Upper lobe of right lung (tissue), 1 donor: ENCODE measurements around the gene SENP2. TPM values are rescaled to one million over a fixed set of nuclear protein-coding genes. Genes with fewer than 3 reads are reported as not detected.
"Not testable (repeated sequence)": the region's sequence is repeated elsewhere in the genome, so short reads cannot be mapped to it uniquely, and the experiment has no call there.

Experiments
- ATAC-seq: fragments of 200-7000 bp; cut with Tn5 transposase; one replicate; pipeline ENCODE4 v1.9.1; 2020; ENCODE audit warnings: mild to moderate bottlenecking, moderate library complexity
- DNase-seq: peaks from one replicate; pipeline ENCODE4 v3.0.0-alpha.2; 2020
- H3K27ac ChIP-seq: fragments of 200-600 bp; one replicate; pipeline ENCODE4 v1.8.0; 2022
- H3K27me3 ChIP-seq: fragments of 200-600 bp; one replicate; pipeline ENCODE4 v1.8.0; 2022; ENCODE audit warnings: mild to moderate bottlenecking
- H3K36me3 ChIP-seq: fragments of 200-600 bp; one replicate; pipeline ENCODE4 v1.8.0; 2022
- H3K4me1 ChIP-seq: fragments of 200-600 bp; one replicate; pipeline ENCODE4 v1.8.0; 2022
- H3K4me3 ChIP-seq: fragments of 200-600 bp; one replicate; pipeline ENCODE4 v1.8.0; 2022; ENCODE audit warnings: mild to moderate bottlenecking
- H3K9me3 ChIP-seq: fragments of 200-600 bp; one replicate; pipeline ENCODE4 v1.8.0; 2022
- intact Hi-C: fragments of 100-400 bp; cut with DNase I; formaldehyde crosslinking; loops from one replicate; pipeline ENCODE4 v1.11.0; 2022
- total RNA-seq: library from RNA; stranded (reverse); fragmentation: NEBNext Ultra II Directional; extraction: Animal tissue kit (Norgen Biotek cat#: 25700); gene quantifications from one replicate; pipeline ENCODE4 v1.2.1, GENCODE V29; 2021
- TF ChIP-seq, protein P1 (sequence below): fragments of 200-600 bp; IDR thresholded peaks from one replicate; pipeline ENCODE4 v1.8.0; 2022; ENCODE audit warnings: antibody characterized with exemption
- donor health status: DM: no; HTN: yes; CAD: no; lungs with severe emphysema.

Gene SENP2
- total RNA-seq, 1 donor from 2014 or later = 42.0 TPM

DNA sequence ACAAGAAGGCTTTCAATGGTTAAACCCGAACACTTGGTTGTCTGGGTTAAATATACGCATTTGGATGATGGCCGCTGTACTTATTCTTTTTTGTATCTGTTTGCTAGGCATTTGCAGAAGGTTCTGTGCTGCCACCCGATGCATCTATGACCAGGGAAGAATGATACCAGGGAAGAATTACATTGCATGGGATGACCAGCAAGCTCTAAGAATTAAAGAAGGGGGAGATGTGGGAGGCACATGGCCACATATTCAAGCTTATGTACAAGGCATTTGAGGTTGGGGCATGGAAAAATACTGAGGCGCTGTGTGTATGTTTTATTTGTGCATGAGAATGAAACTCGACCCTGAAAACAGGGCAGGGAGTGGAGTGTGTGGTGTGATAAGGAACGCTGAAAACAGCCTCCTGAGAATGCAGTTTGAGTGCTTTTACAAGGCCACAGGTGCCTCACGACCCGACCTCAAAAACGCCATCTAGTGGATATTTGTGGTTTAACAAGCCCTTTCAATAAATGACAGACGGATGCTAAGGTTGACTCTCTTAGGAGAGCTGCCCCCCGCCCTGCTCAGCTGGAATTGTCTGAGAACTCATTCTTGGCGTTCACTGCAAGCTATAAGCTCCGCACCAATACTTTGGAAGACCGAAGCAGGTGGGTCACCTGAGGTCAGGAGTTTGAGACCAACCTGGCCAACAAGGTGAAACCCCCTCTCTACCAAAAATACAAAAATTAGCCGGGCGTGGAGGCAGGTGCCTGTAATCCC lies 10.8 kb upstream of the SENP2 start:
- H3K4me3 ChIP-seq, H3K36me3 ChIP-seq, H3K27me3 ChIP-seq, H3K27ac ChIP-seq, H3K9me3 ChIP-seq, H3K4me1 ChIP-seq, intact Hi-C loops: not testable (repeated sequence)
- TF ChIP-seq, protein P1, sequence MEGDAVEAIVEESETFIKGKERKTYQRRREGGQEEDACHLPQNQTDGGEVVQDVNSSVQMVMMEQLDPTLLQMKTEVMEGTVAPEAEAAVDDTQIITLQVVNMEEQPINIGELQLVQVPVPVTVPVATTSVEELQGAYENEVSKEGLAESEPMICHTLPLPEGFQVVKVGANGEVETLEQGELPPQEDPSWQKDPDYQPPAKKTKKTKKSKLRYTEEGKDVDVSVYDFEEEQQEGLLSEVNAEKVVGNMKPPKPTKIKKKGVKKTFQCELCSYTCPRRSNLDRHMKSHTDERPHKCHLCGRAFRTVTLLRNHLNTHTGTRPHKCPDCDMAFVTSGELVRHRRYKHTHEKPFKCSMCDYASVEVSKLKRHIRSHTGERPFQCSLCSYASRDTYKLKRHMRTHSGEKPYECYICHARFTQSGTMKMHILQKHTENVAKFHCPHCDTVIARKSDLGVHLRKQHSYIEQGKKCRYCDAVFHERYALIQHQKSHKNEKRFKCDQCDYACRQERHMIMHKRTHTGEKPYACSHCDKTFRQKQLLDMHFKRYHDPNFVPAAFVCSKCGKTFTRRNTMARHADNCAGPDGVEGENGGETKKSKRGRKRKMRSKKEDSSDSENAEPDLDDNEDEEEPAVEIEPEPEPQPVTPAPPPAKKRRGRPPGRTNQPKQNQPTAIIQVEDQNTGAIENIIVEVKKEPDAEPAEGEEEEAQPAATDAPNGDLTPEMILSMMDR = peak; percentile 60
- ATAC-seq (peak; percentile 93), DNase-seq (peak; percentile 56)

DNA sequence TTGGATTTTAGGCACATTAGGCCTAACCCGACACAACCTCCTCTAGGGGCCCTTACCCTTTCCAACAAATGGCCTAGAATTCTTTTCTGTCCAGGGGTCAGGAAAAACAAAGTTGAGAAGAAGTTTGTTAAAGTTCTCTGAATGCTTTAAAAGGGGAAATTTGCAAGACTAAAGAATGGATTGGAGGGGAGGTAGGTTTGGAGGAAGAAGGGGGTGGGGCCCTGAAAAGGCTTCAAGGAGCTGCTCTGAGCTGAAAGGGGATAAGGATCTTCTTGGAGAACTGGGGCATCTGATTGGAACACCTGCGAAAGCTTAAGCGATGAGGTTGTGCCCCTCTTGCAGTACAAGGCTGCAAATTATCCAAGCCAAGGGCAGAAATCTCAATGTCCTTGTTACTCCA lies 3.9 kb upstream of the SENP2 start:
- Histone ChIP-seq H3K4me1 (peaks cover 12% of the 10 kb centered on the region), H3K9me3 (no peaks in the 10 kb centered on the region), H3K36me3 (no peaks in the 10 kb centered on the region), H3K27me3 (no peaks in the 10 kb centered on the region), H3K27ac (no peak overlapping the region), H3K4me3 (no peak overlapping the region)
- ATAC-seq (no peak), DNase-seq (no peak)
- TF ChIP-seq, protein P1 = no peak
- intact Hi-C loops = no loop called here

DNA sequence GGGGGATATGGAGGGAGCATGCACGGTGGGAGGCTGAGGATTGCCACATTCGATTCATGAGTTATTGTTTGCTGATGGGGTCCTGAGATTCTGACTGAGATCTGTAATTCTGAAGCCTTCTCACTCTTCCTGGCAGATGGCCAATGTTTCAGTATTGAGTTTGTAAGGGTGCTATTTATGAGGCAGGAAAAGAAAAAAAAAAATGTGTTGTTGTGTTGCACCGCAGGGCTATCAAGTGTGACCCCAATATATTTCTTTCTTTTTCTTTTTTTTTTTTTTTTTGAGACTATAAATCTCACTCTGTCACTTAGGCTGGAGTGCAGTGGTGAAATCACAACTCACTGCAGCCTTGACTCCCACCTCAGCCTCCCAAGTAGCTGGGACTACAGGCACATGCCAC lies 3.2 kb upstream of the SENP2 start:
- DNase-seq = no peak
- Histone ChIP-seq H3K4me1 (peaks cover 14% of the 10 kb centered on the region), H3K27ac (no peak overlapping the region), H3K4me3 (no peak overlapping the region), H3K27me3 (no peaks in the 10 kb centered on the region), H3K36me3 (no peaks in the 10 kb centered on the region), H3K9me3 (no peaks in the 10 kb centered on the region)
- TF ChIP-seq, protein P1 = no peak
- ATAC-seq = no peak
- intact Hi-C loops = no loop called here

DNA sequence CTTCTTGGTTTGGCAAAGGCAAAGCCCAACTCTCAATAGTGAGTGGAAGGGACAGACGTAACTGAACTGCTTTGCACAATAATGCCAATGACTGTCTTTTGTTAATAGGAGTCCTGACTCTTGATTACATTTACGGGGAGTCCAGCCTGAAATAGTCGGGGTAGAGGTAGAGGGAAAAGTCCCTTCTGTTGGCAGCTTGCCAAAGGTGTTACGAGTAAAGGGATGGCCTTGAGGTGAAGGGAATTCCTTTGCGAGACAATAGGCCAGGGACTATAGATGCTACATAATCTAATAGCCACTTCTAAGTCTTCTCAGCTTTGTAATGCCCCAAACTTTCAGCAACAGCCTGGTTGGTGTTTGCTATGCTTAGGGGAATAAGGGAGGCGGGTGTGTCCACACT lies 2.2 kb upstream of the SENP2 start:
- intact Hi-C loops = no loop called here
- no peaks in the 10 kb centered on the region for H3K27me3 ChIP-seq
- no peaks in the 10 kb centered on the region for H3K36me3 ChIP-seq
- TF ChIP-seq, protein P1 = no peak
- H3K4me3 ChIP-seq = no peak overlapping the region
- H3K9me3 ChIP-seq = no peaks in the 10 kb centered on the region
- ATAC-seq (no peak), DNase-seq (no peak)
- H3K27ac ChIP-seq = no peak overlapping the region
- H3K4me1 ChIP-seq = peaks cover 14% of the 10 kb centered on the region

DNA sequence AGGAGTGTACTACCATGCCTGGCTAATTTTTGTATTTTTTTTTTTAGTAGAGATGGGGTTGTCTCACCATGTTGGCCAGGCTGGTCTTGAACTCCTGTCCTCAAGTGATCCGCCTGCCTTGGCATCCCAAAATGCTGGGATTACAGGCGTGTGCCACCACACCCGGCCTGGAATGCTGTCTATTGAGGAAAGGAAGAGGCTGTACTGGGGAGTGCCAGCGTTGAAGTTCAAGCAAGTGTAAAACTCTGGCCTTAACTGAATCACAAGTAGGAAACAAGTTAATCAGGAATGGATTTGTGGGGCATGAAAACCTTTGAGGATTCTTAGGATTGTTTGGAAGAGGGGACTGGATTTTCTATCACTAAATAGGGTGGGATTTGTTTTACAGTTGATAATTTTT lies 1.4 kb upstream of the SENP2 start:
- Histone ChIP-seq H3K4me1 (peaks cover 14% of the 10 kb centered on the region), H3K27ac (no peak overlapping the region), H3K36me3 (peaks cover under 1% of the 10 kb centered on the region), H3K27me3 (no peaks in the 10 kb centered on the region), H3K9me3 (no peaks in the 10 kb centered on the region), H3K4me3 (no peak overlapping the region)
- DNase-seq = no peak
- TF ChIP-seq, protein P1 = no peak
- intact Hi-C loops = no loop called here
- no peak for ATAC-seq

DNA sequence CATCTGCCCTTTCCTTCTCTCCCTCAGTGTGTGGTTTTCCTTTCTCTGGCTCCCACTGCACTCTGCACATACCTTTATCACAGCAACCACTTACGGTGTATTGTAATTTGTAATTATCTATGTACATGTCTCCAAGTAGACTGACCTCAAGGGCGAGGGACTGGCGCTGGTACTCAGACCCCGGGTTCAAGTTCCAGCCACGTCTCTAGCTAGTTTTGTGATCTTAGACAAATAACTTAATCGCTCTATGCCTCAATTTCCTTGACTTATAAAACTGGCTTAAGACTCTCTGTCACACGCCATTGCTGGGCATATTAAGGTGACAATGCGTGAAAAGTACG lies 607 bp upstream of the SENP2 start:
- no peak for ATAC-seq
- H3K36me3 ChIP-seq = peaks cover 5% of the 10 kb centered on the region

More for the DNA sequence above, 607 bp upstream of the SENP2 start:
- no peak for DNase-seq
- TF ChIP-seq, protein P1 = no peak
- Histone ChIP-seq H3K27ac (peak overlapping the region; percentile 99), H3K4me3 (peak overlapping the region; percentile 99), H3K4me1 (peaks cover 14% of the 10 kb centered on the region), H3K9me3 (no peaks in the 10 kb centered on the region), H3K27me3 (no peaks in the 10 kb centered on the region)
- intact Hi-C loops = no loop called here
